Skeletal muscle tissue (tissue), 4 donors: ENCODE results near the gene DHX30. TPM values are rescaled to one million over a fixed set of nuclear protein-coding genes. Genes with fewer than 3 reads are reported as not detected.

Source experiments
- H3K27ac ChIP-seq: one replicate; pipeline ENCODE4 v1.7.0; 2013; ENCODE audit warnings: mild to moderate bottlenecking, low read depth, low read length, inconsistent platforms
- H3K27me3 ChIP-seq, 3 donors: one replicate each; pipeline ENCODE4 v1.7.0; 2013; ENCODE audit warnings: low read length in 3 of 3; ENCODE audit not compliant: control insufficient read depth in 3 of 3, insufficient read depth in 3 of 3
- H3K36me3 ChIP-seq, 3 donors: one replicate each; pipeline ENCODE4 v1.7.0; 2013; ENCODE audit warnings: low read length in 3 of 3; ENCODE audit not compliant: control insufficient read depth in 3 of 3, insufficient read depth in 3 of 3
- H3K4me1 ChIP-seq, 3 donors: one replicate each; pipeline ENCODE4 v1.7.0; 2013; ENCODE audit warnings: low read length in 3 of 3, mild to moderate bottlenecking in 3 of 3; ENCODE audit not compliant: control insufficient read depth in 3 of 3, insufficient read depth in 3 of 3
- H3K4me3 ChIP-seq, 3 donors: one replicate each; pipeline ENCODE4 v1.7.0; 2013; ENCODE audit warnings: low read length in 3 of 3
- H3K9ac ChIP-seq, 3 donors: one replicate each; pipeline ENCODE4 v1.7.0; 2013; ENCODE audit warnings: low read length in 3 of 3, mild to moderate bottlenecking in 3 of 3, moderate library complexity in 2 of 3, low read depth in 1 of 3
- H3K9me3 ChIP-seq, 3 donors: one replicate each; pipeline ENCODE4 v1.7.0; 2013; ENCODE audit warnings: low read length in 3 of 3; ENCODE audit not compliant: control insufficient read depth in 3 of 3
- total RNA-seq: library from RNA; depleted of rRNA; stranded (reverse); fragments of >200 nt; gene quantifications from one replicate; pipeline ENCODE4 v1.2.3, GENCODE V29; 2014
- donor health status: Osteomylitis.

The DHX30 gene
- total RNA-seq, 1 donor from 2014 or later: 39.7 TPM

DNA sequence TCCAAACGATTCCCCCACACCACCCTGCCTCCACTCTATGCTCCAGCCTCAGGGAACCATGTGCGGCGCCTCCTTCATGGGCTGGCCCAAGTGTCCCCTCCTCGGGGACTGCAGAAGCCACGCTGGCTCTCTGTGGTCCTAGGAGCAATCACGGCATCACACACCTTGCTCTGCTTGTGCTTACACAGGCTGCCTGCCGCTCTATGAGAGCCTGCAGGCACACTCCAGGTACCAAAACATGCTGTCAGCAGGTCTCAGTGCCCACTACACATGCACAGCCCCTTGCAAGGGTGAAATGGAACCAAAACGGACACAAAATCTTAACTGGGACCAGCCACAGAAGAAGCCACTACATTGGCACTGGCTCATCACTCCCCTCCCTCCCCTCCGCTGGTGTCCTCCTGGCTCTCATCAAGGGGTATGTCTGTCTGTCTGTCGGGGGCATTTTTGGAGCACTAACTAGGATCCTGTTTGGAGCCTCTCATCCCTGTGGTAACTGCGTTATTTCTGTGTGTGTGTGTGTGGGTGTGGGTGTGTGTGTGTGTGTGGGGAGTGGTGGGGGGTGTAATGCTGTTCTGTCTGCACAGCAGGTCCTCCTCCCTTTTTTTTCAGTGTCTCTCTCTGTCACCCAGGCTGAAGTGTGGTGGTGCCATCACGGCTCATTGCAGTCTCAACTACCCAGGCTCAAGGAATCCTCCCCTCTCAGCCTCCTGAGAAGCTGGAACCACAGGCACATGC is 60.6 kb downstream of the DHX30 start:
- Histone ChIP-seq H3K27me3 (no peaks in the 10 kb centered on the region), H3K4me3 (no peak overlapping the region), H3K9ac (peak overlapping the region in 1 of 3 donors; percentile 8), H3K27ac (no peak overlapping the region), H3K9me3 (no peaks in the 10 kb centered on the region), H3K36me3 (peaks cover 50 to 62% (median 56%) of the 10 kb centered on the region in 3 donors), H3K4me1 (no peaks in the 10 kb centered on the region)

DNA sequence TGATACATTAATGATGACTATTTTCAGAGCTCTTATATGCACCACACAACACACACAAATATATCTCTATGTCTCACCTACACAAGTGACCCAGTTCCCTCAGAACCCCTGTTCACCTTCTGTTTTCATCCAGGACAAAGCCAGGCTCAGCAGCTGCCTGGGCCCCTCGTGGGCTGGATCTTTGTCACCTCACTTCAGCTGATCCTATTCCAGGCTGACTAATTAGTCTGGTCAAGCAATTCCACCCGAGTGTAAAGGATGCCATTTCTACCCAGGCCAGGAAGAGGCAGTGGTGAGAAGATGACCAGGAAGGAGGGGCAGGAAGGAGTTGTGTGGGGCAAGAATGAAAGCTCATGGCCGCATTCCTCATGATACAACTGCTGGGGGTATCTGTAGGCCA is 62.3 kb downstream of the DHX30 start:
- no peak overlapping the region for H3K4me3 ChIP-seq
- no peaks in the 10 kb centered on the region for H3K4me1 ChIP-seq
- peaks cover 58 to 67% (median 64%) of the 10 kb centered on the region in 3 donors for H3K36me3 ChIP-seq
- no peaks in the 10 kb centered on the region for H3K27me3 ChIP-seq
- H3K9ac ChIP-seq: no peak overlapping the region
- no peak overlapping the region for H3K27ac ChIP-seq
- no peaks in the 10 kb centered on the region for H3K9me3 ChIP-seq

DNA sequence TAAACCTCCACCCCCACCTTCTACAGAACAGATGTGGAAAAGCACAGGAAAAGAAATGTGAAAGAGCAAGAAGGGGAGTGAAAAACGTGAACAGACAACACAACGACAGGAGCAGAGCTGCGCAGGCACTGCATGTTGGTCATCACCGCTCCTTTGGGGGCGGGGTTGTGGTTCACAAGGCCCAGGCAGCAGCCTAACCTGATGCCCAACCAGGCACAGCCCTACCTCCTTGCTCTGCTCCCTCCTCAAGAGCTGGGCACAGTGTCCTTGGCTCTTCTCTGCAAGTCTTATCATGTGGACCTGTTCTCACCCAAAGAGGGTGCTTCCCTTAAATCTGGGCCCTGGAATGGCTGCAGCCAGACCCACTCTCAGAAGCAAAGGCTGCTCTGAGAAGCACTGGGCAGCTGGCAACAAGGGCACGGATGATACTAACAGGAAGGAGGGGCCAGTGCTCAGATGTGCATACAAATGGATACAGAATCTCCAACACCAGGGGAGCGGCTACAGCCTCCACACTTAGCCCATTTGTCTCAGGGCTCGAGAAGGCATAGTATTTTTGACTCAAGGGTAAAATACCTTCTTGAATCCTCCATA is 64.6 kb downstream of the DHX30 start:
- no peak overlapping the region for H3K9ac ChIP-seq
- no peak overlapping the region for H3K4me3 ChIP-seq
- peaks cover 78 to 83% (median 82%) of the 10 kb centered on the region in 3 donors for H3K36me3 ChIP-seq
- H3K27me3 ChIP-seq: no peaks in the 10 kb centered on the region
- no peak overlapping the region for H3K27ac ChIP-seq
- no peaks in the 10 kb centered on the region for H3K9me3 ChIP-seq
- H3K4me1 ChIP-seq: no peaks in the 10 kb centered on the region

DNA sequence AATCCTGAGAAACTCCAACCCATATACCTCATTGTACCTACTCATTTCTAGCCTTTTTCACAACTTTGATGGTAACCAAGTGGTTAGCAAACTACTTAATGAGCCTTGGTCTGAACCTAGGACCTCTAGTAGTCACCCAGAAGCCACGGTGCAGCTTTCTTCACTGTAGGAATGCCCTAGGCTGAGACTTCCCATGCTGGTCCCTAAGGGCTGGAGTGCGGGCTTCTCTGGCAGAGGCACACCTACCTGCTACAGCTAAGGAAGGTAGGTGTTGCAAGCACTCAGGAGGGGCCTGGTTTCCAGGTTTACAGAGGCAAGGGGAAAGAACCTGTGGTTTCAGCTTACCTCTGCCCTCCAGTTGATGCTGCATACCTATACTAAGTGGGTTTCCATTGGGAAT is 65.4 kb downstream of the DHX30 start:
- Histone ChIP-seq H3K9me3 (no peaks in the 10 kb centered on the region), H3K9ac (no peak overlapping the region), H3K4me3 (no peak overlapping the region), H3K27ac (no peak overlapping the region), H3K4me1 (no peaks in the 10 kb centered on the region), H3K36me3 (peaks cover 81 to 86% (median 86%) of the 10 kb centered on the region in 3 donors), H3K27me3 (no peaks in the 10 kb centered on the region)

DNA sequence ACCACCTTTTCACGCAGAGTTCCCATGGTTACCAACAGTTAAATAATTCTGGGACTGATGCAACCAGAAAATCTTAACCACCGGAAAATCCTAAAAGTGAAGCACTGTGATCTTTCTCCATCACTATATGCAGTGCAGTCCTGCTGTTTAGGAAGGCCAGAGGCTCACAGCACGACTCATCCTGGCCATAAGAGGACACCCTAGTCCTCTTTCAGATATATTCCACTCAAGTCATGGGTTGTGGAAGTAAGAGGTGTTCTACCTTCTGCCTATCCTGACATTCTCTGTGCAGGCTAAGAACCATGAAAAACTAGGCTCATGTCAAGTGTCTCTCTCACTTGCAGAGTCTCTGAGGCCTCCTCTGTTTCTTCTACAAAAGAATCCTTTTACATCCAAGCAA is 67.2 kb downstream of the DHX30 start:
- H3K36me3 ChIP-seq: peaks cover 77 to 86% (median 77%) of the 10 kb centered on the region in 3 donors
- H3K9ac ChIP-seq: no peak overlapping the region
- no peak overlapping the region for H3K4me3 ChIP-seq
- no peaks in the 10 kb centered on the region for H3K4me1 ChIP-seq
- no peak overlapping the region for H3K27ac ChIP-seq
- no peaks in the 10 kb centered on the region for H3K27me3 ChIP-seq
- no peaks in the 10 kb centered on the region for H3K9me3 ChIP-seq

DNA sequence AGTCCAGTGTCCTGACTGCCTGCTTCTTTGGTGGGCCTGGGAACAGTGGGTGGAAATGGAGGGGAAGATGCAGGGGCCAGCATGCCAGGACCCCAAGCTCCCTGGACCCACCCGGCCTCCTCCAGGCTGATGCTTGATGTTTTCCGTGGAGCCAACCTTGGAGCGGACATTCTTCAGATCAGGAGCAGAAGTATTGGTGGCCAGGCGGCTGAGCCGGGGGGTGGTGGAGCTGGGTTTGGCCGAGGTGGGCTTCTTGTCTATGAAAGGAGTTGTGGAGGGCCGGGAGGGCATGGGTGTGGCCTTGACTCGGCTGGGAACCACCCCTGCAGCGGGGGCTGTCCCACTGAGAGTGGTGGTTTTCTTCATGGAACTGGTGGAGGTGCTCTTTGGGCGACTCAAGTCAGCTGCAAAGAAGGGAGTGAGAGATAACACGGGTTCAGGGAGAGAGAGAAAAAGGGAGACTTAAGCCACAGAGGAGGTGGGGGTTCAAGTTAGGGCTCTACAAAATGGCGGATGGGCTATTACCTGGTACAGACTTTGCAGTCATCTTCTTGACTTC is 67.8 kb downstream of the DHX30 start:
- no peaks in the 10 kb centered on the region for H3K27me3 ChIP-seq
- no peaks in the 10 kb centered on the region for H3K4me1 ChIP-seq
- no peak overlapping the region for H3K9ac ChIP-seq
- peaks cover 74 to 84% (median 76%) of the 10 kb centered on the region in 3 donors for H3K36me3 ChIP-seq
- no peak overlapping the region for H3K4me3 ChIP-seq
- no peaks in the 10 kb centered on the region for H3K9me3 ChIP-seq
- no peak overlapping the region for H3K27ac ChIP-seq

DNA sequence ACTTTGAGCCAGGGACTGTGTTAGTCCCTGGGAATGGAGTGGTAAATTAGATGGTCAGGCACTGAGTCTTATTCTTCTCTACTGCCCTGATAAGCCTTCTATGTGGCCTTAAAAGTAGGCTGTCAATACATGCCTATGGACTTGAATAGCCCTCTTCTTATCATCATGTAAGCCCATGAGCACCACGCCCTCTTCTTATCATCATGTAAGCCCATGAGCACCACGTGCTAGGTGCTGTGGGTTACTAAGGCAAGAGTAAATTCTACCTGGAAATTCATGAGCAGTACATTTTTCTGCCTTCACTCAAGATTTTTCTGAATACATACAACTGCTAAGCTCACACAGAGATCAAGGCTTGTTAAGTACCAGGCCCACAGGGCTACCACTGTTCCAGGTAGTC is 68.5 kb downstream of the DHX30 start:
- H3K27ac ChIP-seq: no peak overlapping the region
- no peaks in the 10 kb centered on the region for H3K4me1 ChIP-seq

DNA sequence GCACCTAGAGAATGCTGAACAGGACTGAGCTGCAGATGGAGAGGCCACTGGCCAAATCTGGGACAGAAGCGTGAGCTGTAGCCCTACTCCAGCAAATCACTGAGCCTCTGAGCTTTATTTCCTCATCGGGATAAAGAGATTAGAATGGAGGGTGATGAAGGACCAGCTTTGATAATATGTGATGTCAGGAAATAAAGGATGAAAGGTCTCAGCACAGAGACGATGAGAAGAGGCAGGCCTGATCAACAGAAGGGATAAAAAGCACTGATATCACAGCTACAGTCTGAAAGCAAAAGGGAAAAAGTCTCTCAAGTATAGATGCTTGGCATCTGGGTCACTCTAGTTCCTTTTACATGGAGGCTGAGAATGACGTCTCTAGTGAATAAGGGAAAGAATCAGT is 70.0 kb downstream of the DHX30 start:
- Histone ChIP-seq H3K27me3 (no peaks in the 10 kb centered on the region), H3K9ac (no peak overlapping the region), H3K36me3 (peaks cover 57 to 78% (median 65%) of the 10 kb centered on the region in 3 donors), H3K4me1 (peaks cover 0 to 4% (median 0%) of the 10 kb centered on the region in 3 donors), H3K9me3 (no peaks in the 10 kb centered on the region), H3K4me3 (no peak overlapping the region), H3K27ac (no peak overlapping the region)

More for the DNA sequence above, 68.5 kb downstream of the DHX30 start:
- Histone ChIP-seq H3K9ac (no peak overlapping the region), H3K4me3 (no peak overlapping the region), H3K27me3 (no peaks in the 10 kb centered on the region), H3K36me3 (peaks cover 72 to 84% (median 75%) of the 10 kb centered on the region in 3 donors), H3K9me3 (no peaks in the 10 kb centered on the region)

DNA sequence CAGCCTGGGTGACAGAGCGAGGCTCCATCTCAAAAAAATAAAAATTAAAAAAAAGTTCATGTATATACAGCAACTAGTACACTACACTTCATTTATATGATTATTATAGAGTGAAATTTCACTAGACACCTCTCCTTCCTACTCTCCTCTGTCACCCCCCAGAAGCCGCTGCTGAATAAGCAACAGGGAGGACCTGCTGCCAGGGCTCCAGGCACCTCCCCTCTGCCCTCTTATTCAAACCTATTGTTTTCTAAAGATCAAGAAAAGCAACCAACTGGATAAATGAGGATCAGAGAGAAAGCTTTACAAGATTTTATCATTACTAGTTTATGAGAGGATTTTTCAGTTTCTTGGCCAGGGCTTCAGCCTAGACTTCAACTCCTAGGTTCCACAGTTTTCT is 71.5 kb downstream of the DHX30 start:
- Histone ChIP-seq H3K27me3 (no peaks in the 10 kb centered on the region), H3K9me3 (no peaks in the 10 kb centered on the region), H3K27ac (no peak overlapping the region), H3K9ac (no peak overlapping the region), H3K36me3 (peaks cover 42 to 64% (median 50%) of the 10 kb centered on the region in 3 donors), H3K4me3 (no peak overlapping the region), H3K4me1 (peaks cover 0 to 4% (median 0%) of the 10 kb centered on the region in 3 donors)

DNA sequence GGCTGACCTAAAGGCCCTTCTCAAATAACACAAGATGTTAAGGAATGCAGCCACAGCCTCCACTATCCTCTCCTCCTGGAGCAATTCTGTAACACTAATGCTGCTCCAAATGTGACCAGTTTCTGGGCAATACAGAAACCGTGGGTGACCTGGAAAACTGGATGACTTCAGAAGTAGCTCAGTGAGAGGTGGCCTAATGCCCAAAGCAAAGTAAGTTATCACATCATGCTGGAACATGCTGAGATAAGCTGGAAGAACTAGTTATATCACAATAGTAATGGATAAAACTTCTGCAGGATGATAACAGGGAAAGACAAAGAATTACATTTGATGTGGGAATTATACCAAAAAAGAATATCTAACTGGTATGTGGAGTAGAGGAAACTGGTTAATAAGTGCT is 72.0 kb downstream of the DHX30 start:
- Histone ChIP-seq H3K9ac (no peak overlapping the region), H3K4me1 (peaks cover 0 to 4% (median 0%) of the 10 kb centered on the region in 3 donors), H3K27me3 (no peaks in the 10 kb centered on the region), H3K4me3 (no peak overlapping the region), H3K9me3 (no peaks in the 10 kb centered on the region), H3K36me3 (peaks cover 37 to 59% (median 45%) of the 10 kb centered on the region in 3 donors), H3K27ac (no peak overlapping the region)
